Measurements from ENCODE around the gene POU2F1. TPM values are rescaled to one million over a fixed set of nuclear protein-coding genes. Genes with fewer than 3 reads are reported as not detected.

POU2F1 gene
- total RNA-seq, 1 experiment from 2014 or later, result 24.5 TPM

DNA sequence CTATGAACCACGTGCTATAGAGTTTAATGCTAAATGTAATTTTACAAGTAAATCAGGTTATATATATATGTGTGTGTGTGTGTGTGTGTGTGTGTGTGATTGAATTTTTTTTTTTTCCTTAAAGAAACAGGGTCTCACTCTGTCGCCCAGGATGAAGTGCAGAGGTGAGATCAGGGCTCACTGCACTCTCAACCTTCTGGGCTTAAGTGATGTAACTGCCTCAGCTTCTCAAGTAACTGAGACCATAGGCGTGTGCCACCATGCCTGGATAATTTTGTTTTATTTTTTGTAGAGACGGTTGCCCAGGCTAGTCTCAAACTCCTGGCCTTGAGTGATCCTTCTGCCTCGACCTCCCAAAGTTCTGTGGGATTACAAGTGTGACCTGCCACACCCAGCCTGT is 26.3 kb downstream of the POU2F1 start:
- ATAC-seq (no peak), DNase-seq (ENCODE audit: low read depth, low spot score) (no peak)
- ChIA-PET RAD21 (ENCODE audit: low non-redundant PET in 1 of 2, low total read pairs in 2 of 2, uncharacterized antibody in 2 of 2, unreplicated experiment in 2 of 2) (no interaction called here), POLR2A (interaction anchor here (1.5 kb wide), 1 partner anchor 27 kb away, joined by 4 read pairs; the partner anchor contains the start of gene POU2F1), CTCF (no interaction called here)
- Histone ChIP-seq H3K4me3 (replicated peaks in 1 of 2; ENCODE audit: low read depth in 1 of 2, low read length in 2 of 2) (no peak overlapping the region), H3K9me3 (ENCODE audit: control insufficient read depth in 1 of 2, insufficient read depth in 1 of 2, low read depth in 1 of 2, low read length in 2 of 2) (no peaks in the 10 kb centered on the region), H3K36me3 (ENCODE audit: control insufficient read depth in 1 of 2, insufficient read depth in 2 of 2, low read length in 2 of 2) (peaks cover 0 to 4% of the 10 kb centered on the region in 2 experiments; a peak in 1 of 4 replicates), H3K27me3 (ENCODE audit: insufficient read depth, low read length) (no peaks in the 10 kb centered on the region), H3K4me2 (ENCODE audit: low read length) (no peak overlapping the region), H3K4me1 (ENCODE audit: control insufficient read depth in 1 of 2, insufficient read depth in 2 of 2, low read length in 2 of 2) (no peaks in the 10 kb centered on the region), H4K20me1 (ENCODE audit: insufficient read depth) (no peaks in the 10 kb centered on the region), H3K79me2 (ENCODE audit: insufficient read depth, low read length) (peaks cover 67% of the 10 kb centered on the region), H3K27ac (ENCODE audit: low read depth, low read length) (no peak overlapping the region), H2AFZ (ENCODE audit: low read depth, low read length, poor library complexity, severe bottlenecking) (no peak overlapping the region), H3K9me2 (ENCODE audit: insufficient read depth) (no peaks in the 10 kb centered on the region), H3K9ac (ENCODE audit: low read length) (no peak overlapping the region)
- BruUV-seq (replicated peaks), result no TSS peak
- no peak for TF ChIP-seq EZH2phosphoT487 (IDR thresholded peaks at IDR 0.05; ENCODE audit: borderline replicate concordance)
- TF ChIP-seq, protein P1, sequence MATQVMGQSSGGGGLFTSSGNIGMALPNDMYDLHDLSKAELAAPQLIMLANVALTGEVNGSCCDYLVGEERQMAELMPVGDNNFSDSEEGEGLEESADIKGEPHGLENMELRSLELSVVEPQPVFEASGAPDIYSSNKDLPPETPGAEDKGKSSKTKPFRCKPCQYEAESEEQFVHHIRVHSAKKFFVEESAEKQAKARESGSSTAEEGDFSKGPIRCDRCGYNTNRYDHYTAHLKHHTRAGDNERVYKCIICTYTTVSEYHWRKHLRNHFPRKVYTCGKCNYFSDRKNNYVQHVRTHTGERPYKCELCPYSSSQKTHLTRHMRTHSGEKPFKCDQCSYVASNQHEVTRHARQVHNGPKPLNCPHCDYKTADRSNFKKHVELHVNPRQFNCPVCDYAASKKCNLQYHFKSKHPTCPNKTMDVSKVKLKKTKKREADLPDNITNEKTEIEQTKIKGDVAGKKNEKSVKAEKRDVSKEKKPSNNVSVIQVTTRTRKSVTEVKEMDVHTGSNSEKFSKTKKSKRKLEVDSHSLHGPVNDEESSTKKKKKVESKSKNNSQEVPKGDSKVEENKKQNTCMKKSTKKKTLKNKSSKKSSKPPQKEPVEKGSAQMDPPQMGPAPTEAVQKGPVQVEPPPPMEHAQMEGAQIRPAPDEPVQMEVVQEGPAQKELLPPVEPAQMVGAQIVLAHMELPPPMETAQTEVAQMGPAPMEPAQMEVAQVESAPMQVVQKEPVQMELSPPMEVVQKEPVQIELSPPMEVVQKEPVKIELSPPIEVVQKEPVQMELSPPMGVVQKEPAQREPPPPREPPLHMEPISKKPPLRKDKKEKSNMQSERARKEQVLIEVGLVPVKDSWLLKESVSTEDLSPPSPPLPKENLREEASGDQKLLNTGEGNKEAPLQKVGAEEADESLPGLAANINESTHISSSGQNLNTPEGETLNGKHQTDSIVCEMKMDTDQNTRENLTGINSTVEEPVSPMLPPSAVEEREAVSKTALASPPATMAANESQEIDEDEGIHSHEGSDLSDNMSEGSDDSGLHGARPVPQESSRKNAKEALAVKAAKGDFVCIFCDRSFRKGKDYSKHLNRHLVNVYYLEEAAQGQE (IDR thresholded peaks at IDR 0.05; ENCODE audit: low read depth), result no peak
- intact Hi-C loops (cut with micrococcal nuclease), result no loop called here

DNA sequence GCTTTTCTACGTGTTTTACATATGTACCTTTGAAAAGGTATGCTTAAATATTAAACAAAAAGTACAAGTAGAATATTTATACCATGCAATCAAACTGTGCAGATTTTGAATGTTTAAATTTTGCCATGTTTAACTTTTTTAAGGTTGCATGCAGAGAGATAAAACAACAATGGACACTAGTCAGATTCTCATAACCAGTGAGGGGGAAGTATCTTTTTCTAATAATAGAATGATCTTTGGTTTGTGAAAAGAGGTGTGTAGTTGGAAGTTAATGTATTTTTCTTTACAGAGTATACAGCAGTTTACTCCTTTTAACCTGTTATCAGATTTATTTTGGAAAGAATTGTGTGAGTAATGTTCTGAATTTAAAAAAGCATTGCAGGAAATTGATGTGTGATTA is 27.1 kb downstream of the POU2F1 start:
- POLR2A ChIA-PET, result interaction anchor here (1.5 kb wide), 1 partner anchor 28 kb away, joined by 4 read pairs; the partner anchor contains the start of gene POU2F1
- TF ChIP-seq, protein P2, sequence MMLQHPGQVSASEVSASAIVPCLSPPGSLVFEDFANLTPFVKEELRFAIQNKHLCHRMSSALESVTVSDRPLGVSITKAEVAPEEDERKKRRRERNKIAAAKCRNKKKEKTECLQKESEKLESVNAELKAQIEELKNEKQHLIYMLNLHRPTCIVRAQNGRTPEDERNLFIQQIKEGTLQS (IDR thresholded peaks at IDR 0.05), result no peak
- TF ChIP-seq, protein P3, sequence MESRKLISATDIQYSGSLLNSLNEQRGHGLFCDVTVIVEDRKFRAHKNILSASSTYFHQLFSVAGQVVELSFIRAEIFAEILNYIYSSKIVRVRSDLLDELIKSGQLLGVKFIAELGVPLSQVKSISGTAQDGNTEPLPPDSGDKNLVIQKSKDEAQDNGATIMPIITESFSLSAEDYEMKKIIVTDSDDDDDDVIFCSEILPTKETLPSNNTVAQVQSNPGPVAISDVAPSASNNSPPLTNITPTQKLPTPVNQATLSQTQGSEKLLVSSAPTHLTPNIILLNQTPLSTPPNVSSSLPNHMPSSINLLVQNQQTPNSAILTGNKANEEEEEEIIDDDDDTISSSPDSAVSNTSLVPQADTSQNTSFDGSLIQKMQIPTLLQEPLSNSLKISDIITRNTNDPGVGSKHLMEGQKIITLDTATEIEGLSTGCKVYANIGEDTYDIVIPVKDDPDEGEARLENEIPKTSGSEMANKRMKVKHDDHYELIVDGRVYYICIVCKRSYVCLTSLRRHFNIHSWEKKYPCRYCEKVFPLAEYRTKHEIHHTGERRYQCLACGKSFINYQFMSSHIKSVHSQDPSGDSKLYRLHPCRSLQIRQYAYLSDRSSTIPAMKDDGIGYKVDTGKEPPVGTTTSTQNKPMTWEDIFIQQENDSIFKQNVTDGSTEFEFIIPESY (IDR thresholded peaks at IDR 0.05; ENCODE audit: extremely low read depth, insufficient replicate concordance, low read length), result no peak
- TF ChIP-seq SP1 (IDR thresholded peaks at IDR 0.05; ENCODE audit: low read depth), result no peak
- TF ChIP-seq RAD21 (IDR thresholded peaks at IDR 0.05; ENCODE audit: low read depth), result no peak
- no peak for TF ChIP-seq EGR1 (IDR thresholded peaks at IDR 0.05; ENCODE audit: low read depth)
- TF ChIP-seq, protein P1 (IDR thresholded peaks at IDR 0.05; ENCODE audit: low read depth), result no peak
- no peak for TF ChIP-seq EZH2phosphoT487 (IDR thresholded peaks at IDR 0.05; ENCODE audit: borderline replicate concordance)
- no peak for TF ChIP-seq SIN3A (IDR thresholded peaks at IDR 0.05; ENCODE audit: low read depth)
- TF ChIP-seq, protein P4, sequence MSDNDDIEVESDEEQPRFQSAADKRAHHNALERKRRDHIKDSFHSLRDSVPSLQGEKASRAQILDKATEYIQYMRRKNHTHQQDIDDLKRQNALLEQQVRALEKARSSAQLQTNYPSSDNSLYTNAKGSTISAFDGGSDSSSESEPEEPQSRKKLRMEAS (IDR thresholded peaks at IDR 0.05), result no peak

More for the DNA sequence above, 27.1 kb downstream of the POU2F1 start:
- no peak overlapping the region for H2AFZ ChIP-seq (ENCODE audit: low read depth, low read length, poor library complexity, severe bottlenecking)
- intact Hi-C loops (cut with micrococcal nuclease), result no loop called here
- H3K4me2 ChIP-seq (ENCODE audit: low read length), result no peak overlapping the region
- ChIA-PET CTCF (interaction anchor here (0.6 kb wide), 1 partner anchor 20 kb away, joined by 3 read pairs; no protein-coding TSS in a partner anchor), RAD21 (ENCODE audit: low non-redundant PET in 1 of 2, low total read pairs in 2 of 2, uncharacterized antibody in 2 of 2, unreplicated experiment in 2 of 2) (no interaction called here)
- H3K79me2 ChIP-seq (ENCODE audit: insufficient read depth, low read length), result peaks cover 69% of the 10 kb centered on the region
- 0 out of 2 replicates have a peak, but pooled peaks cover 2% of the 10 kb centered on the region for H3K9me2 ChIP-seq (ENCODE audit: insufficient read depth)
- H3K36me3 ChIP-seq (ENCODE audit: control insufficient read depth in 1 of 2, insufficient read depth in 2 of 2, low read length in 2 of 2), result peaks cover 0 to 4% of the 10 kb centered on the region in 2 experiments; a peak in 1 of 4 replicates
- H3K4me1 ChIP-seq (ENCODE audit: control insufficient read depth in 1 of 2, insufficient read depth in 2 of 2, low read length in 2 of 2), result no peaks in the 10 kb centered on the region
- BruUV-seq (replicated peaks), result no TSS peak
- H3K9ac ChIP-seq (ENCODE audit: low read length), result no peak overlapping the region
- no peaks in the 10 kb centered on the region for H4K20me1 ChIP-seq (ENCODE audit: insufficient read depth)
- ATAC-seq, result no peak
- no peak for DNase-seq (ENCODE audit: low read depth, low spot score)
- no peaks in the 10 kb centered on the region for H3K9me3 ChIP-seq (ENCODE audit: control insufficient read depth in 1 of 2, insufficient read depth in 1 of 2, low read depth in 1 of 2, low read length in 2 of 2)
- H3K27me3 ChIP-seq (ENCODE audit: insufficient read depth, low read length), result no peaks in the 10 kb centered on the region
- H3K4me3 ChIP-seq (replicated peaks in 1 of 2; ENCODE audit: low read depth in 1 of 2, low read length in 2 of 2), result no peak overlapping the region
- H3K27ac ChIP-seq (ENCODE audit: low read depth, low read length), result no peak overlapping the region

Data from HCT116 (cell line).